LoVo (cell line): ENCODE measurements around the gene ABCB8.

Experiments
- DNase-seq: peaks from one replicate; pipeline ENCODE4 v3.0.0-alpha.2; 2016; ENCODE audit warnings: low spot score

ABCB8 gene

GRCh38 chr7:151028131-151028947, at the start of gene ABCB8:
Gene ABCB8 (plus strand): TSS chr7:151028450. CDS start chr7:151028516, 66 bp downstream.
- peak; percentile 100 for DNase-seq

DNA sequence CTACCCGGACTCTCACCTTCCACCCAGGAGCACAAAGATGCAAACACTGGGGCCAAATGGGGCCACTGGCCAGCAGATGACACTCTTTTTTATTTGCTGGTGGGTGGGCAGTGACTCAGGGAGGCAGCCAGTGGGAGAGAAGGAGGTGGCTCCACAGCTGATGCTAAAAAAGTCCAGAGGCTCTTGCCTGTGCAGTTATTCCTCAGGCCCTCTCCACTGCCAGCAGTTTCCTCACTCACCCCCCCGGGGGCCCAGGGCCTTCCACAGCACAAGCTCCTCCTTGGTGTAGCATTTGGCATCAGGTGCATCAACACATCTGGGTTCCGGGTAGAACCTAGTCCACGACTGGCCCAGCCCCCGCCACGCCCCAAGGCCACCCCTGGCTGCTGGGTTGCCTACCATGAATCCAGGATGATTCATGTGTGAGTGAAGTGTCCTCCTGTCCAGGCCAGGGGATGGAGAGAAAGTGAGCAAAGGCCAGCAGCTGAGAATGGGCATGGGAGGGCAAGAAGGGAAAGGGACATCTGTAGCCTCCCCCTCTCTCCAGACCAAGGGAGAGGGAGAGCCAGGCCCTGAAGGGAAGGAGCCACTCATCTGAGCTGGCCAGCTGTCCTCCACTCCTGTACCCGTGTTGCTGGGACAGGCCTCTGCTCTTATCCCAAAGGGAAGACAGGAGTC, 48.4 kb upstream of the ABCB8 start:
- no peak for DNase-seq

DNA sequence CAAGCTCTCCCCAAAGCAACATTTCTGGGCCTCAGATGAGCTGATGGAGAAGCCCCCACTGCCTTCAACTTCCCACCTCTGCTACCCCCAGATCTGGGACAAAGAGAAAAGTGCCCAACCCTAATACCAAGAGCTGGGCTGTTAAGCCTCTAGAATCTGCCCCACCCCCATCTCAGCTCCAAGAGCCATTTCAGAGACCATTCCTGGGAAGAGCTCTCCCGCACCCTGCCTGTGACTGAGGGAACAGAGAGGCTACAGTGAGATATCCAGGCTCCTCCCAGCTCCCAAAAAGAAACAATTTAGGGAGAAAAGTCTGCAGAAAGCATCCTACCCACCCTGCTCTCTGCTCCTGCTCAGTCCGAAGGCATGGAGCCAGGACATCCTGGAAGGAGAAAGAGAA, 47.6 kb upstream of the ABCB8 start:
- no peak for DNase-seq

- DNase-seq: no peak
Observed at GRCh38 chr7:150981644-150982043, 46.6 kb upstream of the ABCB8 start.

DNA sequence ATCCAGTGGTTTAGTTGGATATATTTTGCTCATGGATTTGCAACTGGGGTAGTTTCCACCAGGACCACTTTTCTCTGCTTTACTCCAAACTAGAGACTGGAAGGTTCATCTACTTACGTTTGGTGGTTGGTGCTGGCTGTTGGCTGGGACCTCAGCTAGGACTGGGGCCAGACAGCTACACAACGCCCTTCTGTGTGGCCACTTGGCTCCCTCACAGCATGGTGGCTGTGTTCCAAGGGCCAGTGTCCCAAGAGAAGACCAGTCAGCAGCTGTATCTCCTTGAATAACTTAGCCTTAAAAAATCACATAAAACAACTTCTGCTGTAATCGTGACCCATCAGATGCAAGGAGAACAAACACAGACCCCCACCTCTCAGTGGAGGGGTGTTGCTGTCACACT, 45.9 kb upstream of the ABCB8 start:
- DNase-seq: no peak

- DNase-seq: peak; percentile 50
Observed at GRCh38 chr7:150983893-150984368, 44.3 kb upstream of the ABCB8 start.

- peak; percentile 66 for DNase-seq
Observed at GRCh38 chr7:150986099-150986512, 42.1 kb upstream of the ABCB8 start.

GRCh38 chr7:150986556-150986955, 41.7 kb upstream of the ABCB8 start:
- no peak for DNase-seq

- no peak for DNase-seq
Observed at GRCh38 chr7:150988230-150989226, 39.7 kb upstream of the ABCB8 start.

DNA sequence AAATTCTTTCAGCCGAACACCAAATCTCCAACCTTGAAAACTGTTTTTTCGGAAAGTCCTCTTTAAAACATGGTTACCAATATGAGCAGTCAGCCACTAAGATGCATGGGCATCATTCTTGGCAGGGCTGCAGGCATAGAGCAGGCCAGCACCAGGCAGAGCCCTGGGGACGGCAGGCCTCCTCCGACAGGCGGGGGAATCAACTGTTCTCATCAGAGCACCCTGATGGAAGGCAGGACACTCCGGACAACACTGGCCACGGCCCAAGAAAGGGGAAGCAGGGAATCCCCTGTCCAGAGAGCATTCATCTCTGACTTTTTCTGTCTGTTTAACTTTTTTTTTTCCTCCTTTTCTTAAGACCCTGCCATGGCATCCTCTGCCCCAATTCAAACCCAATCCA, 38.8 kb upstream of the ABCB8 start:
- DNase-seq: no peak

DNA sequence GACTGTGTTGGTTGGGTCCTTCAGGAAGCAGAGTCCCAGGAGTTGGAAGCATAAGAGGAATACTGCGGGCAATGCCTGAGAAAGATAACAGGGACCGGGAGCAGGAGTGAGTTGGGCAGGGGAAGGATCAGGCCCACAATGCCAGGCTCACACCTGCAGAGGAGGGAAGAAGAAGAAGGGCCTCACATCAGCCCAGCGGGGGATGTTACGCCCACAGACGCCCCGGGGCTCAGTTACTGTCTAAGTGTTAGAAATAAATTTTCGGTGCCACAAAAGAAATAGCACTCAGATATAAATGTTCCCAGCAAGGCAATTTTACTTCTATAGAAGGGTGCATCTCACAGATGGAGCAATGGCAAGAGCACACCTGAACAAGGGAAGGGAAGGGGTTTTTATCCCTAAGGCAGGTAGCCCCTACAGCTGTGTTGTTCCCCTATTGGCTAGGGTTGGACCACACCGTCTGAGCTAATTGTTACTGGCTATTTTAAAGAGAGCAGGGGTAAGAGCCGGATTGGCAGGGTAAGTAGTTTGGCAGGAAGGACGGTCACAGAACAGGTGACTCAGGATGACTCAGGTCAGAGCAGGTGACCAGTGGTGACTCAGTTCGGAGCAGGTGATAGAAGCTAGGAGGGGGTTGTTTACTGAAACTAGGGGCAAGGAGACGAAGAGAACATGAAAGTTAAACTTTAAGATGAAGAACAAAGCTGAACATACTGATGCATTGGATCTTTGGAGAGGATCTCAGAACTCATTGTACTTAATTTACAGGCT, 37.6 kb upstream of the ABCB8 start, which contains the start of gene NOS3:
Gene NOS3, plus strand, starts transcription at position 602 of the 771 bp plus-strand sequence. CDS start 2,787 bp downstream, outside the sequence.
- peak; percentile 72 for DNase-seq

DNA sequence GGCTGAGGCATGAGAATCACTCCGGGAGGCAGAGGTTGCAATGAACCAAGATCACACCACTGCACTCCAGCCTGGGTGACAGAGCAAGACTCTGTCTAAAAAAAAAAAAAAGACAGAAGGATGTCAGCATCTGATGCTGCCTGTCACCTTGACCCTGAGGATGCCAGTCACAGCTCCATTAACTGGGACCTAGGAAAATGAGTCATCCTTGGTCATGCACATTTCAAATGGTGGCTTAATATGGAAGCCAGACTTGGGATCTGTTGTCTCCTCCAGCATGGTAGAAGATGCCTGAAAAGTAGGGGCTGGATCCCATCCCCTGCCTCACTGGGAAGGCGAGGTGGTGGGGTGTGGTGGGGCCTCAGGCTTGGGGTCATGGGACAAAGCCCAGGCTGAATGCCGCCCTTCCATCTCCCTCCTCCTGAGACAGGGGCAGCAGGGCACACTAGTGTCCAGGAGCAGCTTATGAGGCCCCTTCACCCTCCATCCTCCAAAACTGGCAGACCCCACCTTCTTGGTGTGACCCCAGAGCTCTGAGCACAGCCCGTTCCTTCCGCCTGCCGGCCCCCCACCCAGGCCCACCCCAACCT, 36.1 kb upstream of the ABCB8 start:
- no peak for DNase-seq

DNA sequence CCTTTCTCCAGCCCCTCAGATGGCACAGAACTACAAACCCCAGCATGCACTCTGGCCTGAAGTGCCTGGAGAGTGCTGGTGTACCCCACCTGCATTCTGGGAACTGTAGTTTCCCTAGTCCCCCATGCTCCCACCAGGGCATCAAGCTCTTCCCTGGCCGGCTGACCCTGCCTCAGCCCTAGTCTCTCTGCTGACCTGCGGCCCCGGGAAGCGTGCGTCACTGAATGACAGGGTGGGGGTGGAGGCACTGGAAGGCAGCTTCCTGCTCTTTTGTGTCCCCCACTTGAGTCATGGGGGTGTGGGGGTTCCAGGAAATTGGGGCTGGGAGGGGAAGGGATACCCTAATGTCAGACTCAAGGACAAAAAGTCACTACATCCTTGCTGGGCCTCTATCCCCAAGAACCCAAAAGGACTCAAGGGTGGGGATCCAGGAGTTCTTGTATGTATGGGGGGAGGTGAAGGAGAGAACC, 35.4 kb upstream of the ABCB8 start:
- no peak for DNase-seq

- no peak for DNase-seq
Observed at GRCh38 chr7:150993511-150993910, 34.7 kb upstream of the ABCB8 start.

DNA sequence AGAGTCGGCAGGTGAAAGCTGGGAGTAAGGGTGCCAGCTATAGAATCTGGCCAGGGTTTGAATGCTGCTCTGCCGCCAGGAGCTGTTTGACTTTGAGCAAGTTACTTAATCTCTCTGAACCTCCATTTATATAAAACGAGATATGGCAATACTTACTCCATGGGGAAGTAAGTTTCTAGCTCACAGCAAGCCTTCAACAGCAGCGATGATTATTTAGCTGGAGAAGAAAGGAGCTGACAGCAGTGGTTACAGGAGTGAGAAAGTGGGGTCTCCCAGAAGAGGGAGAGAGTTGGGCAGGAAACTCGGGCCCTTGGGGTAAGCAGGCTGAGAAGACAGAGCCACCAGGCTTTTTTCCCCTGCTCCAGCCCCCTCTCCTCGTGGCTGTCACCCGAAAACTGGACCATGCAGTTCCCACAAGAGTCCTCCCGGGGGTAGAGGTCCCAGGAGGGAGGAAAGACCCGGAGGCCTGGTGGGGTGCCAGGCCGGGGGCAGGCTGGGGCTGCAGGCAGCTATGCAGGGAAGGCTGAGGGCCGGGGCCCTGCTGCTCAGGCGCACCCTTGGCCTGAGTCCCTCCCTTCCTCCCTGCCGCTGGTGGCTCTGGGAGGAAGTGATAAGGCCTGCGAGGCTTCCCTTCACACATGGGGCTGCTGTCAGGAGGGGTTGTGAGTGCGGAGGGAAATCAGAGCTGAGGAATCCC, 34.0 kb upstream of the ABCB8 start:
- no peak for DNase-seq

DNA sequence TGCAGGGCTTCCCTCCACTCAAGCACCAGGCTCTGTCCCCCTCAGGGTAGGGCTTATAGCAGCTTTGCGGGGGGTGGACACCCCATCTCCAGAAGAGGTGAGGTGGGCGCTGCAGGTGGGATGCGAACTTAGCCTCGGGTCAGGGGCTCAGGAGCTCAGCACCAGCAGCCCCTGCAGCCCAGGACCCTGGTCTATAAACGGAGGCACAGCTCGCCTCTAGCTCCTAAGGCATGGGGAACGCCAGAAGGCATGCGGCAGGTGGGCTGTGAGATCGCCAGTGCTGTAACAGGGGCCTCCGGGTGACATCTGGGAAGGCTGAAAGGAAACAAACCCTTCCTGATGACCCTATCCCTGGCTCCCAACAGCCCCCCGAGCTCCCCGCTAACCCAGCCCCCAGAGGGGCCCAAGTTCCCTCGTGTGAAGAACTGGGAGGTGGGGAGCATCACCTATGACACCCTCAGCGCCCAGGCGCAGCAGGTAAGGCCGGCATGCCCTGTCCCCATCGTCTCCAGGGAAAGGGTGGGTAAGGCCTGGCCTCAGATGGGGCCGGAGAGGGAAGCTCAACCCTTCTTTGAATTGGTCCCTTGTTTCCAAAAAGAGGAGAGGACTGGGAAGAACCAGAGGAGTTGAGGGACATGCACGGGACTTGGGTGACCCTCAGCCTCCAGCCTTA, 33.3 kb upstream of the ABCB8 start:
- DNase-seq: no peak

DNA sequence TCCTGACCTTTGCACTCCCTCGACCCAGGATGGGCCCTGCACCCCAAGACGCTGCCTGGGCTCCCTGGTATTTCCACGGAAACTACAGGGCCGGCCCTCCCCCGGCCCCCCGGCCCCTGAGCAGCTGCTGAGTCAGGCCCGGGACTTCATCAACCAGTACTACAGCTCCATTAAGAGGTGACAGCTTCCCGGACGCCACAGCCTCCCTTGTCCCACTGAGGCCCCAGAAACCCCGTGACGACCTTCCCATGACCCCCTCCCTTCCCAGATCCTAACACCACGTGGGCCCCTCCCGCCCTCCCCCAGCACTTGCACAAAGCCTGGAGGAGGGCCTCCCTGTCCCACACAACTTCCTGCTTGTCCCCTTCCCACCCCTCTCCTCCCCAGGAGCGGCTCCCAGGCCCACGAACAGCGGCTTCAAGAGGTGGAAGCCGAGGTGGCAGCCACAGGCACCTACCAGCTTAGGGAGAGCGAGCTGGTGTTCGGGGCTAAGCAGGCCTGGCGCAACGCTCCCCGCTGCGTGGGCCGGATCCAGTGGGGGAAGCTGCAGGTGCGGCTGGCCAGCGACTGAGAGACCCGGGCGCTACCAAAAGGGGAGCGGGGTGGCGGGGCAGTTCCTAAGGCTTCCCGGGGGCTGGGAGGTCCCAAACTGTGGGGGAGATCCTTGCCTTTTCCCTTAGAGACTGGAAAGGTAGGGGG, 31.7 kb upstream of the ABCB8 start:
- no peak for DNase-seq

- no peak for DNase-seq
Observed at GRCh38 chr7:150997075-150997511, 31.2 kb upstream of the ABCB8 start.

GRCh38 chr7:150997817-150998216, 30.4 kb upstream of the ABCB8 start:
- no peak for DNase-seq
